HepG2 (cell line): ENCODE measurements around the gene MYO1C. TPM values are rescaled to one million over a fixed set of nuclear protein-coding genes. Genes with fewer than 3 reads are reported as not detected.
A peak's percentile ranks its signal among the peaks of the same experiment; 100 is the strongest.

Experiments used
- CERS6 ChIP-seq: sonication (generic); formaldehyde crosslinking; IDR thresholded peaks from 2 replicates; pipeline ENCODE4 v1.5.0; 2020; ENCODE audit warnings: missing genetic modification reagents
- DZIP1 ChIP-seq: sonication (generic); formaldehyde crosslinking; IDR thresholded peaks from 2 replicates; pipeline ENCODE4 v1.5.0; 2020; ENCODE audit warnings: mild to moderate bottlenecking, missing genetic modification reagents
- E2F1 ChIP-seq: sonication (generic); formaldehyde crosslinking; IDR thresholded peaks from 2 replicates; pipeline ENCODE4 v1.5.0; 2020; ENCODE audit warnings: missing genetic modification reagents
- HNRNPH1 ChIP-seq: fragments of 200-400 bp; formaldehyde crosslinking; optimal IDR thresholded peaks from 2 replicates; pipeline ENCODE3; 2017; ENCODE audit warnings: mild to moderate bottlenecking, low read depth, low read length
- NCOA5 ChIP-seq: sonication (generic); formaldehyde crosslinking; IDR thresholded peaks from 2 replicates; pipeline ENCODE4 v1.4.0; 2020; ENCODE audit warnings: missing genetic modification reagents
- PHF5A ChIP-seq: IDR thresholded peaks from one replicate; pipeline ENCODE4 v1.6.1; 2018; ENCODE audit warnings: low read depth, missing genetic modification reagents; ENCODE audit not compliant: unreplicated experiment
- PRDM4 ChIP-seq: sonication (generic); formaldehyde crosslinking; IDR thresholded peaks from 2 replicates; pipeline ENCODE4 v1.9.0; 2021; ENCODE audit warnings: missing genetic modification reagents, borderline replicate concordance
- RFX5 ChIP-seq: IDR thresholded peaks from 2 replicates; pipeline ENCODE4 v1.6.1; 2011; ENCODE audit warnings: low read depth, low read length, improper control_type of control experiment
- SAFB2 ChIP-seq: sonication (generic); formaldehyde crosslinking; IDR thresholded peaks from 2 replicates; pipeline ENCODE4 v1.5.1; 2020; ENCODE audit warnings: missing genetic modification reagents, low read depth, mild to moderate bottlenecking, borderline replicate concordance
- SOX5 ChIP-seq: IDR thresholded peaks from 2 replicates; pipeline ENCODE4 v1.6.1; 2016; ENCODE audit warnings: borderline replicate concordance
- SYNCRIP ChIP-seq: fragments of 200-400 bp; formaldehyde crosslinking; IDR thresholded peaks from 2 replicates; pipeline ENCODE4 v1.6.1; 2018; ENCODE audit warnings: mild to moderate bottlenecking, low read depth, low read length; ENCODE audit not compliant: insufficient read depth
- ZFP37 ChIP-seq: sonication (generic); formaldehyde crosslinking; IDR thresholded peaks from 2 replicates; pipeline ENCODE4 v1.4.0; 2020; ENCODE audit warnings: missing genetic modification reagents, borderline replicate concordance
- ZNF235 ChIP-seq: sonication (generic); formaldehyde crosslinking; IDR thresholded peaks from 2 replicates; pipeline ENCODE4 v1.8.1; 2023; ENCODE audit warnings: mild to moderate bottlenecking, missing genetic modification reagents, borderline replicate concordance
- ZNF337 ChIP-seq: sonication (generic); formaldehyde crosslinking; IDR thresholded peaks from 2 replicates; pipeline ENCODE4 v1.5.1; 2020; ENCODE audit warnings: missing genetic modification reagents, low read depth, mild to moderate bottlenecking, borderline replicate concordance
- ZNF629 ChIP-seq: sonication (generic); formaldehyde crosslinking; conservative IDR thresholded peaks from 2 replicates; pipeline ENCODE4 v1.5.0; 2020; ENCODE audit warnings: missing genetic modification reagents
- ZNF670 ChIP-seq: sonication (generic); formaldehyde crosslinking; IDR thresholded peaks from 2 replicates; pipeline ENCODE4 v1.8.0; 2022; ENCODE audit warnings: mild to moderate bottlenecking, missing genetic modification reagents, borderline replicate concordance
- ZNF761 ChIP-seq: sonication (generic); formaldehyde crosslinking; conservative IDR thresholded peaks from 2 replicates; pipeline ENCODE4 v1.4.0; 2020; ENCODE audit warnings: mild to moderate bottlenecking, missing genetic modification reagents
- ZNF777 ChIP-seq: sonication (generic); formaldehyde crosslinking; IDR thresholded peaks from 2 replicates; pipeline ENCODE4 v1.4.0; 2020; ENCODE audit warnings: missing genetic modification reagents
- ZSCAN5A ChIP-seq: sonication (generic); formaldehyde crosslinking; IDR thresholded peaks from 2 replicates; pipeline ENCODE4 v1.8.0; 2022; ENCODE audit warnings: mild to moderate bottlenecking, missing genetic modification reagents, borderline replicate concordance
- polyA plus RNA-seq, 8 experiments: library from polyadenylated mRNA; depleted of rRNA in 3 of 8; stranded (reverse) in 7 of 8; unstranded in 1 of 8; fragments of >200 nt; fragmentation: Illumina TruSeq in 4 of 8; extraction: Trizol in 4 of 8; gene quantifications; 2 replicates each; pipeline versions ENCODE4 v1.2.1 to v1.2.3, GENCODE V29; 2011 to 2016; ENCODE audit warnings: low read depth in 4 of 8, missing spikeins in 1 of 8, mixed read lengths in 1 of 8; ENCODE audit not compliant: insufficient read depth in 1 of 8
- total RNA-seq, 5 experiments: library from RNA; depleted of rRNA; stranded (reverse); fragments of >200 nt; fragmentation: Illumina TruSeq; extraction: Trizol; gene quantifications; 2 replicates each; pipeline ENCODE4 v1.2.3, GENCODE V29; 2016; ENCODE audit warnings: low read depth in 1 of 5

The MYO1C gene
- total and polyA plus RNA-seq, 2 of the 13 experiments (the other 11 are each of a cell fraction or from before 2014, with no cell fraction given): 22.7 to 40.8 TPM

GRCh38 chr17:1455797-1456599 lies 36.5 kb downstream of the MYO1C start, which contains the start of gene CRK (continued):
- TF ChIP-seq CERS6 (CRISPR knock-in tag) (no peak), SAFB2 (peak; percentile 44; the same call in 1 of the 2 replicates), DZIP1 (CRISPR knock-in tag) (0 out of 2 replicates have a peak, but pooled peaks have one; percentile 27), HNRNPH1 (no peak), ZSCAN5A (CRISPR knock-in tag) (no peak), ZNF629 (CRISPR knock-in tag) (no peak), ZNF670 (CRISPR knock-in tag) (peak; percentile 17; the same call in 1 of the 2 replicates), ZNF761 (CRISPR knock-in tag) (no peak), ZFP37 (CRISPR knock-in tag) (no peak), ZNF337 (CRISPR knock-in tag) (no peak), PHF5A (CRISPR knock-in tag) (peak; percentile 36), E2F1 (CRISPR knock-in tag) (no peak), ZNF235 (CRISPR knock-in tag) (0 out of 2 replicates have a peak, but pooled peaks have one; percentile 13), RFX5 (0 out of 2 replicates have a peak, but pooled peaks have one; percentile 9), NCOA5 (no peak), ZNF777 (CRISPR knock-in tag) (no peak), PRDM4 (CRISPR knock-in tag) (no peak), SYNCRIP (no peak), SOX5 (CRISPR knock-in tag) (no peak)
